Stimulated activated CD4-positive, alpha-beta T cell treated with anti-CD3 and anti-CD28 coated beads, Interleukin-12 subunit alpha, Interleukin-12 subunit beta, amount 100 ng/mL, for 4 hours (primary cell): ENCODE measurements around the gene UVRAG.

ENCODE experiments used
- DNase-seq: peaks from one replicate; pipeline ENCODE4 v3.0.0-alpha.2; 2020

The UVRAG gene

GRCh38 chr11:76129729-76130128 lies 314.7 kb downstream of the UVRAG start:
- DNase-seq, result no peak

GRCh38 chr11:76131142-76131541 lies 316.1 kb downstream of the UVRAG start:
- no peak for DNase-seq

- no peak for DNase-seq
Measured at GRCh38 chr11:76131671-76132631, 316.9 kb downstream of the UVRAG start.

GRCh38 chr11:76134239-76134638 lies 319.2 kb downstream of the UVRAG start:
- DNase-seq, result no peak

- no peak for DNase-seq
Measured at GRCh38 chr11:76135491-76135890, 320.5 kb downstream of the UVRAG start.

GRCh38 chr11:76139314-76139713 lies 324.3 kb downstream of the UVRAG start:
- no peak for DNase-seq

- DNase-seq, result no peak
Measured at GRCh38 chr11:76140912-76141574, 326.0 kb downstream of the UVRAG start.

GRCh38 chr11:76141901-76142588 lies 327.0 kb downstream of the UVRAG start:
- DNase-seq, result no peak

GRCh38 chr11:76143274-76143673 lies 328.3 kb downstream of the UVRAG start:
- DNase-seq, result no peak

GRCh38 chr11:76147106-76147740 lies 332.2 kb downstream of the UVRAG start:
- DNase-seq, result no peak

- no peak for DNase-seq
Measured at GRCh38 chr11:76148231-76148630, 333.2 kb downstream of the UVRAG start.

- DNase-seq, result no peak
Measured at GRCh38 chr11:76148941-76149613, 334.1 kb downstream of the UVRAG start.

GRCh38 chr11:76149713-76150112 lies 334.7 kb downstream of the UVRAG start:
- no peak for DNase-seq

GRCh38 chr11:76150141-76150540 lies 335.1 kb downstream of the UVRAG start:
- DNase-seq, result no peak

GRCh38 chr11:76151556-76152085 lies 336.6 kb downstream of the UVRAG start:
- no peak for DNase-seq

GRCh38 chr11:76152086-76152681 lies 337.2 kb downstream of the UVRAG start:
- DNase-seq, result peak; percentile 84

GRCh38 chr11:76152741-76153570 lies 337.9 kb downstream of the UVRAG start:
- no peak for DNase-seq

- no peak for DNase-seq
Measured at GRCh38 chr11:76153571-76153923, 338.5 kb downstream of the UVRAG start.

GRCh38 chr11:76155500-76156227 lies 340.7 kb downstream of the UVRAG start:
- no peak for DNase-seq

GRCh38 chr11:76156971-76157427 lies 342.0 kb downstream of the UVRAG start:
- DNase-seq, result no peak
